Astrocyte of the cerebellum (primary cell): ENCODE data around the gene TEX12.

ENCODE experiments used
- DNase-seq: peaks from one replicate; pipeline ENCODE4 v3.0.0-alpha.2; 2011; ENCODE audit warnings: low read depth
- H3K4me3 ChIP-seq: 2 replicates; pipeline ENCODE4 v1.5.1; 2011; ENCODE audit warnings: mild to moderate bottlenecking, low read depth, low read length, moderate library complexity
- CTCF ChIP-seq: IDR thresholded peaks from 2 replicates; pipeline ENCODE4 v1.5.1; 2012; ENCODE audit warnings: low read length, low read depth, moderate library complexity, mild to moderate bottlenecking; ENCODE audit errors: missing control alignments
- in situ Hi-C: cut with HindIII; loops from 2 replicates; pipeline ENCODE4 v1.10.0; 2017; ENCODE audit warnings: low sequenced_read_pairs

Gene TEX12

GRCh38 chr11:112167145-112167544 lies at the start of gene TEX12:
TSS of gene TEX12 (plus strand) at chr11:112167372. CDS start at chr11:112169269, 1,897 bp downstream.
- in situ Hi-C loops, result no loop called here
- TF ChIP-seq CTCF, result no peak
- no peak within 1 kb of the TSS for H3K4me3 ChIP-seq
- DNase-seq, result no peak

GRCh38 chr11:112118176-112118575 lies 49.0 kb upstream of the TEX12 start:
- in situ Hi-C loops, result no loop called here
- no peak overlapping the region for H3K4me3 ChIP-seq
- no peak for TF ChIP-seq CTCF
- DNase-seq, result no peak

GRCh38 chr11:112121981-112122615 lies 45.1 kb upstream of the TEX12 start:
- no peak for DNase-seq
- H3K4me3 ChIP-seq, result no peak overlapping the region
- TF ChIP-seq CTCF, result no peak
- in situ Hi-C loops, result no loop called here

GRCh38 chr11:112123129-112123528 lies 44.0 kb upstream of the TEX12 start:
- TF ChIP-seq CTCF, result no peak
- in situ Hi-C loops, result no loop called here
- no peak overlapping the region for H3K4me3 ChIP-seq
- DNase-seq, result no peak

GRCh38 chr11:112127056-112127455 lies 40.1 kb upstream of the TEX12 start:
- in situ Hi-C loops, result no loop called here
- no peak for DNase-seq
- no peak for TF ChIP-seq CTCF
- no peak overlapping the region for H3K4me3 ChIP-seq

- peak; percentile 40 for DNase-seq
- no peak overlapping the region for H3K4me3 ChIP-seq
- TF ChIP-seq CTCF, result no peak
- in situ Hi-C loops, result no loop called here
These were observed 38.6 kb upstream of the TEX12 start for GRCh38 chr11:112128483-112129121.
